HG02870 (cell line): Measurements from ENCODE around the gene RIMBP2.
"Not testable (repeated sequence)": the region's sequence is repeated elsewhere in the genome, so short reads cannot be mapped to it uniquely, and the experiment has no call there.

ENCODE experiments used
- ATAC-seq: cut with Tn5 transposase; IDR thresholded peaks from one replicate; pipeline ENCODE4 v1.9.1; 2021; ENCODE audit warnings: mild to moderate bottlenecking, moderate library complexity; ENCODE audit not compliant: unreplicated experiment

RIMBP2 gene

DNA sequence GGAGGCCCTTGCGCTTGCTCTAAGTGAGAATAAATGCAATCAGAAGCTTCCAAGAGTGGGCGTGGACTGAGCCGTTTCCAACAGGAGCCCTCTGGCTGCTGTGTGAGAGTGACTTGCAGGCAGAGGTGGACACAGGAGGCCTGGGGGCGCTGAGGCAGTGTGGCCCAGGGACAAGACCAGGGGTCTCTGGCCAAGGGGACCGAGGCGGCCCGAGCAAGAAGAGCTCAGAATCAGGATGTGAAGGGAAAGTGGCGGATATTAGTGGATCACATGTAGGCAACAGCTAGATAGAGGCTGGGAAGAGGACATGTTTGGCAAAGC, 8.6 kb downstream of the RIMBP2 start:
- no peak for ATAC-seq

DNA sequence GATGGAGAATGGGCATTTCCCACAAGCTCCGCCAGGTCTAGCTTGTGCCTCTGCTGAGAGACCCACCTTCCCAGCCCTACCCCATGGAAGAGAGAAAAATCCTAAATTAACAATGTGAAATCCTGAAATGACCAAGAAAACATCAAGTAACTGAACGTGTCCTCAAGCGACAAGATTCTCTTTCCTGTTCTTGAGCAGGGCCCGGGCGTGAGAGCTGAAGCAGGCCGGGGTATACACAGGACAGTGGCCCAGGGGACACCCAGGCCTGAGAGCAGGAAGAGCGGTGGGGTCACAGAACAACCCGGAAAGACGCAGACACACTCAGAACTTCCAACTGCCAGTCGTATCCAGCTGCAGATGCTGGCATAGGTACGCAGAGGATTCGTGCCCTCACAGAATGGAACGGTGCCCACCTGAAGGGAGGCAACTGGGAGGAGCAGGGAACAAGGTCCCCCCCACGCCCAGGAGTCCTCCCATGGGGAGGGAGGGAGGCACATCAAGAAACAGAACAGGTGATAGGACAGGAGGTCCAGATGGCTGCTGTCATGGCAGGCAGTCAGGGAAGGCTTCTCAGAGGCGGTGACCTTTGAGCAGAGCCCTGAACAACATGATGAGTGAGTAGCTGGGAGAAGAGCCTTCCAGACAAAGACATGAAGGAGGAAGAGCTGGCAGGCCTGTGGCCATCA, 9.1 kb downstream of the RIMBP2 start:
- ATAC-seq: no peak

DNA sequence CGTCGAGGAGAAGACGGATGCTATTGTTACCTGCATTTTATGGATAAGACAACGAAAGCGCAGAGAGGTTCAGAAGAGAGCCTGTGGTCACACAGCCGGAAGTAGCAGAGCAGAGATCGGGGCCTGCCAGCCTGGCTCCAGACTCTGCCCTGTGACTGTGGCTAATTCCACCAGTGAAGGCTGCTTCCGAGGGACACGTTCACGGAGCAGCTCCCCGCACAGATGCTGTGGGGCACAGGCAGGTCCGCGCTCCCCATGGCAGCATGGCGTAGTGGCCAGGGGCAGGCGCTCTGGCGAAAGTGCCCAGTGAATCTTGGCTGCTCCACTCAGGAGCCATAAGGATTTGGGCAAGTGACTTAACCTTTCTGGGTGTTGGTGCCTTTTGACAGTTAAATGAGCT, 9.8 kb downstream of the RIMBP2 start:
- no peak for ATAC-seq

DNA sequence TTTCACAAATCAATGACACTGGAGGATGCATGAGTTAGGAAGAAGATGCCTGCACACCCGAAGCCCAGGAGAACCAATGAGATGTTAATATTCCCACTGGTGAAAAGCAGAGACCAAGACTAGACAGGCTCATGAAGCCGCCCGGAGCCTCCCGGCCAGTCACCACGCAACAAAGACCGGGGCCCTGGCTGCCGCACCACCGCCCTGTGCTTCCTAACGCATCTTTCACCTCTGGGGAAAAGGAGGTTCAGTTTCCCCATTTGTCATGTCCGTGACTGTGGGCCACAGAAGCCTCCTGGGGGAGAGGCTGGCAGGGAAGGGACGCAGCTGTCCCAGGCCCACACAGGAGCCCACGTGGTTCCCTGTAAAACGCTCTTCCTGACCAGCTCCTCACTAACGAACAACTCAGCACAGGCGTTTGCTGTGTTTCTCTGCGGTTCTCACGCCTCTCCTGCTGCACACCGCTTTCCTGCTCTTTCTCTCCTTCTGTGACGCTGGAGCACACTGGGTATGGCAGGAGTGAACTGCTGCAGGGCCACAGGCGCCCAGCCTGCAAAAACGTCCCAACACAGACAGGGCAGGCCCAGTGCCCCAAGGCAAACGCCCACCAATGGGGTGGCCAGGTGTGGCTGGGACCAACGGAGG, 10.8 kb downstream of the RIMBP2 start:
- no peak for ATAC-seq

DNA sequence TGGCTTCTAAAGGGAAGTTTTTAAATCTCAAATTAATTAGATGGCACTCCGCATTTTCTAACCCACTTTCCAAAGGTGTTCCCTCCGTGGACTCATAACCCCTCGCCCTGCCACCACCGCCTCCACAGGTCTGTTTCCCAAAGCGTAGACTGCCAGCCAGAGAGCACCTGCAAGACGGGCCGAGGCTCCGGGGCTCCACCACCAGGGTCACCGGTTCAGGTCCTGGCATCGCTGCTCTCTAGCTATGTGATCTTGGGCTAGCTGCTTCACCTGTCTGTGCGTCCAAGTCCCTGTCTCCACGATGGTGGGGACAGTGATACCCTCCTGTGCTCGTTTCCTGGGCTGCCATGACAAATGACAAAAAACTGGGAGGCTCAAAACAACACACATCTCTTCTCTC, 11.5 kb downstream of the RIMBP2 start:
- ATAC-seq: no peak

DNA sequence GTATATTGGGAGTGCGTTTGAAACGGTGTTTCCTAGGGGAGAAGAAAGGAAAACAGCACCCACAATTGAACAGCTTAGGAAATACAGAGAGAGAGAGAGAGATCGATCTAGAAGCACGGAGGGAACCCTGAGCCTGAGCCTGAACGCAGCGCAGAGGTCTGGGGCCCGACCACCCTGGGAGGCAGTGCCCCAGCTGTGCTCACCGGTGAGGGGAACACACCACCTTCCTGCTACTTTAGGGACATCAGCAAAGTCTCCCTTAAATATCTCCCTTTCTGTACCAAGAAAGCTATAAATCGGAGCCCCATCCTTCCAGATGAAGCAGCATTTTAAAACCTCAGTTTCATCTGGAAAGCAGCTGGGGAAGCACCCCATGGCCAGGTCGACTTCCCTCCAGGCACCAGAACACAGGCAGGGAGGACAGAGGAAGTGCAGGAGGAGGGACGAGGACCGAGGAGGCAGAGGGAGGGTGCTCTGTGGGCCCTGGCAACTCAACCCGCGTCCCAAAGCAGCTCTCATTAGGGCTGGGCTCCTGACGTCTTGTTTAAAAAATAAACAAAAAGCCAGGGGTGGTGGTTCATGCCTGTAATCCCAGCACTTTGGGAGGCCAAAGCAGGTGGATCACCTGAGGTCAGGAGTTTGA, 12.2 kb downstream of the RIMBP2 start:
- ATAC-seq: no peak

DNA sequence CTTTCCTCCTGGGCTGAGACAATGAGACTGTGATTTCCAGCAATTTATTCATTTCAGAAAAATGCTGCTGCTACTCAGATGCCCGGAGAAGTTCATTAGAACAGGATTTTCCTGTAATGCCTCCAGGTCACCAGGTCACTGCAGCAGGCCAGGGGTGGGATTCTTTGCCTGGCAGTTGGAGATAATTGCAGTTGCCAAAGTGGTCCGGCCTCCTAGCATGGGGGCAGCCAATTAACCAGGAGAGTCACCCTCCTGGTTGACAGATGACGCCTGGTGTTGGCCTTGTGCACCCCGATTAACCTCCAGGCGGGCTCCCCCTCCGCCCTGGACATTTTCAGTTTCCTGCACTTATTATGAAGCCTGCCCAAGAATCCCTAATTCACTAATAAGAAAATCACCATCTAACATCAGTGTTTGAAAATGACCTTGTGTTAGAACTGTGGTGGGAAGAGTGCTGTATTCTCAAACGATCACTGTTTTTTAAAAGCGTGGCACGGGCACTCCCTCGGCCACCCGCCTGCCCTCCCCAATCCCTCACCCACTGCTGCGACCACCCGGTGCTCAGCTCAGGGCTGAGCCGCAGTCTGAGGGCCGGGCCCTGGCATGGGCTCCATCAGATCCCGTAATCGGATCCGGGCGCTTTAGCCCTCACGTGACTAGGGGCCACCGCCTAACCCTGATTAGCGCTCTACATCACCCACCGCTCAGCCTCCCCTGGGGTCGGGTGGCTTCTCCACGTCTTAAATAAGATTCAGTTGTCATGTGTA, 12.9 kb downstream of the RIMBP2 start:
- no peak for ATAC-seq

DNA sequence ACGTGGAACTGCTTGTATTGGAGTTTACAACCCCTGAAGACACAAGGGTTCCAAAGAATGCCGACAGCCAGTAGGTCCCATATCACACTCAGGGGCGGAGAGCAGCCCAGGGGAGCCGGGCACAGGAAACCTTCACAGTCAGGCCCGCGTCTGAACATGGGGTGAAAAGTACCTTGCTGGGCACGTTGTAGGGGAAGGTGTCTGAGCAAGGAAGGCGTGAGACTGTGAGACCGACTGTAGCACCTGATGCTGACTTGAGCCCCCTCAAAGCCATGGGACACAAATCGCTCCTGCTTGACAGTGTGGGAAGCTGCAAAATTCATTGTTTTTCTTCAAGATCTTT, 14.7 kb downstream of the RIMBP2 start:
- no peak for ATAC-seq

DNA sequence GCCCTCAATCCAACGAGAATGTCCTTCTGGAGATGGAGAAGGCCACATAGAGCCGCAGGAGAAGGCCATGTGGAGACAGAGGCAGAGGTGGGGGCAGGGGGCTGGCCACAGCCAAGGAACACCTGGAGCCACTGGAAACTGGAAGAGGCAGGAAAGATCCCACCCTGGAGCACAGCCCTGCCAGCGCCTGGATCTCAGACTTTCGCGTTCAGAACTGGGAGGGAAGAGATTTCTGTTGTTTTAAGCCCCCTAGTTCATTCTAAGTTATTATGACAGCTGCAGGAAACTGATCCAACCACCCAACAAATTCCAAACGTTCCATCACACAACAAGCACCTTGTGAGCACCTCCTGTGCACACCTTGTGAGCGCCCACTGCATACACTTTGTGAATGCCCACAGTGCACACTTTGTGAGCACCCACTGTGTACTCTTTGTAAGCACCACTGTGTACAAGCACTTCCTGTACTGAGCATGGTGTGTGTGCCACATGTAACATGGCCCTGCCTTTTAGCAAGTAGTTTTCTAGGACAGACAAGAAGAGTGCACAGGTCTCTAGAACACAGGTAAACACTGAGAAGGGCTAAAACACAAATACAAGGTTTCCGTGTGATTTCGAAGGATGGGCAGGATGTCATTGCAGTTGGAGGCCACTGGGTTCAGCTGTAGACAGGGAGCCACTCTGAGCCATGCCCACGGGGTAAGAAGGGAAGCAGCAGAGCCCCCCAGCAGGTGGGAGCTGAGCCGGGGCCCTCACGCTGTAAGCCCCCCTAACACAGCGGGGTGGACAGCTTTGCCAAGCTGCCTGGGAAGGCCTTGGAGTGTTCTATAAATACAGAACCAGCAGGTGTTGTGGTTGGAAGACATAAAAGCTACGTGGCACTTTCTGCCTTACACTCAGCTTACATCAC, 15.4 kb downstream of the RIMBP2 start:
- ATAC-seq: no peak

DNA sequence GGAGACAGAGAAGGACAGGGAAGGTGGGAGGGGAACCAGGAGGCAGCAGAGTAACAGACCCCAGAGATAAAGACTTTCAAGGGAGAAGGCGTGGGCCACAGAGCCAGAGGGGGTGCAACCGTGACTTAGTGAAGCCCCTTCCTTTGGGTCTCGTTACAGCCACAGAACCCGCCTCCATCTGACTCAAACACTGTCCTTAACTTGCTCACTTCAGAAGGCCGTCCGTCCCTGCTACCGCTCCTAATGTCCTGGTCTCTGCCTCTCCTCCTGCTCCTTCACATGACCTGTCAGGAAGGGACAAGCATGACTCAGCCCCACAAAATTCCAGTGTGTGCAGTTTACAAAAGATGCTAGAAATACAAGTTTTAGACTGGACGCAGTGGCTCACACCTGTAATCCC, 18.0 kb downstream of the RIMBP2 start:
- ATAC-seq: no peak

DNA sequence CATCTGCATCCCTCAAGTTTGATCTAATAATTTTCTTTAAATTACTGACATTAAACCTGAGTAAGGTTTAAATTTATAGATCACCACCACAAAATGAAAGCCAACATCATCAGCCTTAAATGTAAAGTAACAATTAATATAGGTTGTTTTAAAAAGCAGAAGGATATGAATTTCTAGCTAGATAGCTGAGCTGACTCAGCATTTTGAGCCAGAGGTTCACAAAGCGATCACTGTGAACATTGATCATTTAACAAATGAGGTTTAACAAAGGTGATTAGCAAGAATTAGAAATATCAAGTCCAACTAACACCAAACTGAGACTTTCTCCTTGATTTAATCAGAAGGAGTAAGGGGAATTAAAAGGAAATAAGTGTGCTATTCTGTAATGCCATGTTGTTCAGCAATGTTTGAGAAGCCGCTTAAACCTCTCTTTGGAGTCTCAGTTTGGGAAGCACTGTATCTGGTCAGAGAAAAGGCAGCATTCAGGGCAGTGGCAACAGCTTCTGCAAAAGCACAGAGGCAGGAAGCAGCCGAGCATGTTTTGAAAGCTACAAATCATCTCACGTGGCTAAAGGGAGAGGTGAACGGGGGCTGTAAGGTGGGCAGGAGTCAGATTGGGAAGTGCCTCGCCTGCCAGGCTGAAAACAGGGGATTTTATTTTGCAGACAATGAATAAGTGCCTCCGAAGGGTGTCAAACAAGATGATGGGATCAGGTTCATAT, 19.6 kb downstream of the RIMBP2 start:
- ATAC-seq: no peak

DNA sequence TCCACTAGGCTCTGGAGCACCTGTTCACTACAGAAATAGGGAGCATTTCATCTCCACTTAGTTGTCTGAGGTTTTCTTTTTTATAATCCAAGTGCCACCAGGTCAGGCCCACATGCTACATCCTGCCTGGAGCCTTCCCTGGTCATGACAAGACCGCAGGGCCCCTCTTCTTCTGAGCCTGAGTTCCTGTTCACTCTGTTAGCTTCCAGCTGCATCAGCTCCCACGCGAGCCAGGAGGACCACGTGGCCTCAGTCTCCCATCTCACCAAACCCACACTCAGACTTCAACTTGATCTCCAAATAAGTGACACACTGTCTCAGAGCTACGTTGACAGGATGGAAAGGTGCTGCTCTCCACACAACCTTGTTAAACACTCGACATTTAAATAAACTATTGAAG, 21.0 kb downstream of the RIMBP2 start:
- no peak for ATAC-seq

DNA sequence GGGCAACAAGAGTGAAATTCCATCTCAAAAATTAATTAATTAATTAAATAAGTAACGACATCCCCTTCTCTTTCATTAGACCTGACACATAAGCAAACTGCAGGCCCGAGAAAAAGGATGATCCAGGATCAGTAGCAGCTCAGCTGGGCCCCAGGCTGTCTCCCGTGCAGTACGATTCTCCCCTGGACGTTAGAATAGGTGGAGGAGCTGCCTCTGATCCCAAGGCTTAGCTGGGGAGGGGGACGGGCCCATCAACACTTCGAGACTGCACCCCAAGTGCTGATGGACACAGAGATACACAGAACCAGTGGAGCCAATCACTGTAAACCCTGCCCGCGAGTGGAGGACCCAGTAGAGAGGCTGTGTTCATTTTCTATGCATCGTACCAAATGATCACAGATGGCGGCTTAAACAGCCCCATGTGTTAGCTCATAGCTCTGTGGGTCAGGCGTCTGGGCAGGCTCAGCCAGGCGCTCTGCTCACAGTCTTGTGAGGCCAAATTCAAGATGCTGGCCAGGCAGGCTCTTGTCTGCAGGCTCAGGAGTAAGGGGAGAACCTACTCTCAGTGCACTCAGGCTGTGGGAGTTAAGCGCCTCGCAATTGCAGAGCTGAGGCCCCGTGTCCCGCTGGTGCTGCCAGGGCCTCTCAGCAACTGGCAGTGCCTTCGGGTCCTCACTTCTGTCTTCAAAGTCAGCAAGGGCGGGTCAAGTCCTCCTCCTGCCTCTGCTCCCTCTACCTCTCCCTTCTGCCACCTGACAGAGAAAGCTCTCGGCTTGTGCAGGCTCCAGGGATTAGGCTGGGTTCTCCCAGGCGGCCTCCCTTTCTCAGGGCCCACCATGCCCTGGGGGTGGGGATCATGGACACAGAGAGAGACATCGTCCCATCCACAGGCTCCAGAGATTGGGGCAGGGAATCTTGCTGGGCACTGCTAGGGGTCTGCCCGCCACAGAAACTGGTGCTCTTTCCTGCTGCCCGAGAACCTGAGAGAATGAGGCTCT, 26.4 kb downstream of the RIMBP2 start:
- ATAC-seq: no peak

DNA sequence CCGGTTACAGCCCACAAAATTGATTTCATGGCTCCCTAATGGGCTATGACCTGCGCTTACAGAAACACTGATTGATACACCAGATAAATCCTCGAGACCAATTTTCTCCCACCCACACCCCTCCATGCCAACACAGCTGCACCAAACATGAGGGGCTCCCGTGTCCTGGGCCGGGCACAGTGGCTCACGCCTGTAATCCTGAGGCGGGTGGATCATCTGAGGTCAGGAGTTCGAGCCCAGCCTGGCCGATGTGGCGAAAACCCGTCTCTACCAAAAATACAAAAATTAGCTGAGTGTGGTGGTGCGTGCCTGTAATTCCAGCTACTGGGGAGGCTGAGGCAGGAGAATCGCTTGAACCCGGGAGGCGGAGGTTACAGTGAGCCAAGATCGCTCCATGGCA, 27.1 kb downstream of the RIMBP2 start:
- not testable (repeated sequence) for ATAC-seq

DNA sequence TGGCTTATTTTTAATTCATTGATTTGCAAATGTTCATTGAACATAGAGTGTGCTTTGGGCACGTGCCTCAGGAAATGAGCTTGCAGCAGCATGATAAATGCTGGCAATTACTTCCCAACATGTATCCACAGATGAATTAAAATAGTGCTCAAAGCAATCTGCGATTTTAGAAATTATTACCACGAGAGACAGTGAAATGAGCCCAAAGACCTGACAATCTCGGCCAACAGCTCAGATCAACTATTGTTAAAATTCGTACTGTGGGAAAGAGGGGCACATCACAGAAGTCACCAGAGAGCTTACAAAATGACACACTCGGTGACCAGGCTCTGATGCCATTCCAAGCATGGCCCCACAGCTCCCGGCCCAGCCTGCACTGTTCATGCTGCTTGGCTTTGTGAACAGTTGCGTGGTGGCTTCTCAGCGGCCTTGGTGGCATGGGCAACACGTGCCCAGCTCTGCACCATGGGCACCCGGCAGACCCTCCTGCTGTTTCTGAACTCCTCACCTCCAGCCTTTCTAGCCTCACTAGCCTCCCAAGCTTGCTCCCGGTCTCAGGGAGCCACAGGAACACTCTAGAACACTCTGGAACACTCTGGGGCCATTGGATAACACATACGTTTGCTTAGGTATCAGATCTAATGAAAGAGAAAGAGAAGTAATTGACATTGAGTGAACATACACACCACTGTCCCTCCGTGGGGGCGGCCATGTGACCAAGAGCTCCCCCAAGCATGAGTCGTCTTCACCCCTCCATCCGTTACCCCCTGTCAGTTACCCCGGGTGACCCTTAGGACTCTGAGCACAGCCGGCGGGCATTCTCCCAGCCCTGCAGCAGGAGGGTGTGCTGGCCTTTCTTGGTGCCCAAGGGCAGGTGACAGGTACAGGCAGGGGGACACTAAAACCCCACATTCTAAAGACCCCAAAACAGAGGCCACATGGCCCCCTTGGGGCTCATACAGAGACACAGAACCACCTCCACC, 28.0 kb downstream of the RIMBP2 start:
- no peak for ATAC-seq

DNA sequence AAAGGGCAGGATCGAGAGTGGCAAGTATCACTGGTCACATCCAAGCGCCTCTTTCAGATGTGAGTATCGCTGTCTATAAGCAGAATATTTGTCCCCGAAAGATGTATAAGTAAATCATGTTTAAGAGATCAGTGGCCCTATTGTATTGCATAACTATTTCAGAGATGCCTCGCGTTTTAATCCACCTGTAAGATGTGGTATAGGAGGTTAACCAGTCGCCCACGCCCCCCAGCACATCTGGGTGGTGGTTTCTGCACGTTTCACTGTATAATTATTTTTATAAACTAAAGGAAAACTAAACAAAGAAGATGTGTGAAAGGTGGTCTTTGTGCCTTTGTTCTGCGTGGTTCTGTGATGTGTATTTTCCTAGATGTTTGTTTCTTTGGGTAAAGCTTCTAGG, 28.9 kb downstream of the RIMBP2 start:
- ATAC-seq: no peak

DNA sequence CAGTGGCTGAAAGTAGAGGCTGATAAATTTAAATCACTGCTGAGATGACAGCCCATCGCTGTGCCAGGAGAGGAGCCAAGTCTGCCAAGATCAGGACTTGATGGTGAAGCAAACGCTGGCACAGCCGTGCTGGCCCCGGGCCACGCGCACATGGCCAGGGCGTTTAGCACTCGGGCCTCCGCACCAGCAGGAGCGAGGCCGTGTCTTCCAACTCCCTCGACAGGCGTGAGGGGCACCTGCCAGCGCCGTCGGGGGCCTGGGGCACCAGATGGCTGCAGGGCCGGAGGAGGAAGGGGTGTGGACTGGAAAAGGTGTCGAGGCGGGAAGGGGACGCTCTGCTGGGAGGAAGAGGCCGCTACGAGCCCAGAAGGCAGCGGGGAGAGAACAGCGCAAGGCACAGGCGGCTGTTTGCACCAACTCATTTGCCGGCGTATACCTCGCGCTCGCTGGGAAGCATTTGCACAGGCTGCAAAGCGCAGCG, 29.5 kb downstream of the RIMBP2 start:
- ATAC-seq: no peak

DNA sequence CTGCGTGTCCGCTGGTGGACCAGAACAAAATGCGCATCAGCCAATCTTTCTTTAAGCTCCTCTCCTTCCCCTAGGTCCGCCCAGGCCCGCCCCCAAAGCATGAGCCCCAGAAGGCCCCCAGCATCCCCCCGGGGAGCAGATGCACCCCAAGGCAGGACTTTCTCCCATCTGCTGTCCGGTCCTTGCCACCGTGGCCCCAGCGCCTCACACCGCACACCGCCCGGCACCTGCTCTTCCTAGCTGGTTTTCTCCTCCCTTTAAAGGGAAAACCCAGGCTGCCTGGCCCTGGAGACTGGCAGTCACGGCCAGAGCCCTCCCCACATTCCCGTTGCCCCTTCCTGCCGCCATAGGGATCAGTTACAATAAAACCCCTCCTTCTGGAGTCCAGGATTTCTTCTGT, 30.2 kb downstream of the RIMBP2 start:
- ATAC-seq: no peak
